ENCODE measurements around the gene BLTP2. TPM values are rescaled to one million over a fixed set of nuclear protein-coding genes. Genes with fewer than 3 reads are reported as not detected.
A peak's percentile ranks its signal among the peaks of the same experiment; 100 is the strongest.
"Not testable (repeated sequence)": the region's sequence is repeated elsewhere in the genome, so short reads cannot be mapped to it uniquely, and the experiment has no call there.

The BLTP2 gene
- polyA plus RNA-seq (ENCODE audit: insufficient read length) = 119 TPM
- long read RNA-seq, donor 1, transcript KIAA0100-213 (3 exons, 574 nt) = major isoform, 5 of 3,338 reads
- long read RNA-seq, donor 1, partial matches to known transcripts = 1,374 of 3,338 reads
- long read RNA-seq, donor 1, other reads (novel, unspliced or antisense) = 1,955 of 3,338 reads
- long read RNA-seq, donor 2, transcript KIAA0100-210 (11 exons, 1,582 nt) = major isoform, 6 of 7 reads
- long read RNA-seq, donor 2, partial matches to known transcripts = 0 of 7 reads
- long read RNA-seq, donor 2, other reads (novel, unspliced or antisense) = 0 of 7 reads
- long read RNA-seq, donor 3, transcript KIAA0100-210 (11 exons, 1,582 nt) = major isoform, 5 of 14 reads
- long read RNA-seq, donor 3, partial matches to known transcripts = 8 of 14 reads
- long read RNA-seq, donor 3, other reads (novel, unspliced or antisense) = 0 of 14 reads
- long read RNA-seq, donor 4 = 0 reads
- long read RNA-seq, donor 5, full-length matches to known transcripts = 5 of 5,336 reads
- long read RNA-seq, donor 5, partial matches to known transcripts = 5,059 of 5,336 reads
- long read RNA-seq, donor 5, other reads (novel, unspliced or antisense) = 272 of 5,336 reads
- long read RNA-seq, donor 6, partial matches to known transcripts = 18 of 21 reads
- long read RNA-seq, donor 6, other reads (novel, unspliced or antisense) = 0 of 21 reads
- long read RNA-seq, donor 7, full-length matches to known transcripts = 12 of 17 reads
- long read RNA-seq, donor 7, partial matches to known transcripts = 5 of 17 reads
- long read RNA-seq, donor 7, other reads (novel, unspliced or antisense) = 0 of 17 reads
- long read RNA-seq, donor 8, full-length matches to known transcripts = 4 of 9 reads
- long read RNA-seq, donor 8, partial matches to known transcripts = 5 of 9 reads
- long read RNA-seq, donor 8, other reads (novel, unspliced or antisense) = 0 of 9 reads

DNA sequence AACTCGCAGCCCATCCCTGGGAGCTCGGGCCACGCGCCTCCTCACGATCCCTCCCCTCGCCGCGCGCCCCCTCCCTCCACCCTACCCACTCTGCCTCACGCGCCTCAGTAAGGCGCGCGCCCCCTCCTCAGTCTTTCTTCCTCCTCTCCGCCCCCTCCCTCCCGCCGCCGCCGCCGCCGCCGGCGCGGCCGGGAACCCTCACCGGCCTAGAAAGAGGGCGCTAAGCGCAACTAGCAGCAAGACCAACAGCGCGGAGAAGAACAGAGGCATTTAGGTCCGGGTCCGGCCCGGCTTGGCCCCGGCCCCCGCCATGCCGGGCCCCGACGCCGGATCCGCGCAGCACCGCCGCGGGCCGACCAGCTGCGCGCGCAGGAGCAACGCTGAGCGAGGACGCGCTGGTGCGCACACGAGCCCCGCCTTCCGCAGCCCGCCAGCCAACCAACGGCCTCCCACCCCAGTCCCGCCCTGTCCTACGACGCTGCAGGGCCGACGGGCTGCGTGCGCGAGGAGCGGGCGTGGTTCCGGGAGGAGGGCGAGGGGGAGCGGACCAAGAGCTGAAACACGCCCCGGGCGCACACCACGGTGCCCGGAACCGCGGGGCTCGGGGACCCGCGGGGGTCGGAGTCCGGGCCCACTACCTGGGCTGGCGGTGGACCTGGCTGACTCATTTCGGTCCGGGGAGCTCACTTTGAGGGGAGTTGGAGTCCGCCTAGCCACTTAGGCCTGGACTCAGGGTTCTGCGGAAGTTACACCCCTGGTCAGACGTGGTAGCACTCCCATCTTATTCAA, at the start of gene BLTP2:
TSS of gene BLTP2 (minus strand) at position 372 of the 789 bp plus-strand sequence. CDS start at position 270, 102 bp downstream.
- DNase-seq = peak; percentile 92

- no peak for DNase-seq
Measured at GRCh38 chr17:28693869-28694268, 48.9 kb upstream of the BLTP2 start.

- no peak for DNase-seq
Measured at GRCh38 chr17:28689011-28689410, 44.1 kb upstream of the BLTP2 start.

- no peak for DNase-seq
Measured at GRCh38 chr17:28688481-28688880, 43.5 kb upstream of the BLTP2 start.

GRCh38 chr17:28686296-28686695, 41.3 kb upstream of the BLTP2 start:
- DNase-seq = no peak

GRCh38 chr17:28685366-28685765, 40.4 kb upstream of the BLTP2 start:
- DNase-seq = no peak

GRCh38 chr17:28684963-28685362, 40.0 kb upstream of the BLTP2 start:
- peak; percentile 31 for DNase-seq

DNA sequence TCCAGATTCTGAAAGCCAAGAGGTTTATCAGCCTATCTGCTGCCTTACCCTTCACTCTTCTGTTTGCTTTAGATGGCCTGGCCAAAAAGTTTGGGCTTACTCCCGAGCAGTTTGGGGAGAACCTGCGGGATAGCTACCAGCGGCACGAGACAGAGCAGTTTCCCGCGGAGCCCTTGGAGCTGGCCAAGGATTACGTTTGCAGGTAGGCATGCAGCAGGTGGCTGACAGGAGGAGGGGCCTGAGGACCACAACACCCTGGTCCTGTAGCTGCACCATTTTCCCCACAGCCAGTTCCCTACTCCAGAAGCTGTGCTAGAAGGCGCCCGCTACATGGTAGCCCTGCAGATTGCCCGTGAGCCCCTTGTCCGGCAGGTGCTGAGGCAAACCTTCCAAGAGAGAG, 37.7 kb upstream of the BLTP2 start:
- DNase-seq = no peak

DNA sequence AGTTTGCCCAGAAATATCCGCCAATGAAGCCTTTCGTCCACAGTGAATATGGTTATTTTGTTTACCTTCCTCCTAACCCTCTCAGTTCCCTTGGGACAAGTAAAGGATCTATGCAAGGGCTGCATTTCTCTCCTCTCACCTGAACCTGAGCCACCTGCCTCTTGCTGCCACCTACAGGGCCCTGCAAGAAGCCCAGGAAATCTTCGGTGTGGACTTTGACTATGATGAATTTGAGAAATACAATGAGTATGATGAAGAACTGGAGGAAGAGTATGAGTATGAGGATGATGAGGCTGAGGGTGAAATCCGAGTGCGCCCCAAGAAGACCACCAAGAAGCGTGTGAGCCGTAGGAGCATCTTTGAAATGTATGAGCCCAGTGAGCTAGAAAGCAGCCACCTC, 31.0 kb upstream of the BLTP2 start:
- DNase-seq = no peak

DNA sequence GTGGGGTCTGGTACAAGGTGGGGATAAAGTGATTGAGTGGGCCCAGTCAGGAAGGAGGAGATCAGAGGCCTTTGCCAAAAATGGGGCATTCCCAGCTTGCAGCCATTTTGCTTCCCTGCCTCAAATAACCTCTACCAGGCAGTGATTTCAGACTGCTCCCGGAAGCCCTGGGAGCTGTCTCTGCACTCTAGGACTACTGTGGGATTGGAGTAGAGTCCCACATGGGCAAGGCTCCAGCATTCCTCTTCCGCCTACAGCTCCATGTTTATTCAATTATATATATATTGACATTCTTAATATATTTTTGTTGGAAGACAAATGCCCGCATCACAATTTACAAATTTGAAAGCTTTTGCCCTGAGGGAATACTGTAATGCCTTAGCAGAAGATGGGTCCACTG, 30.5 kb upstream of the BLTP2 start:
- DNase-seq = no peak

- DNase-seq = no peak
Measured at GRCh38 chr17:28669918-28670317, 25.0 kb upstream of the BLTP2 start.

DNA sequence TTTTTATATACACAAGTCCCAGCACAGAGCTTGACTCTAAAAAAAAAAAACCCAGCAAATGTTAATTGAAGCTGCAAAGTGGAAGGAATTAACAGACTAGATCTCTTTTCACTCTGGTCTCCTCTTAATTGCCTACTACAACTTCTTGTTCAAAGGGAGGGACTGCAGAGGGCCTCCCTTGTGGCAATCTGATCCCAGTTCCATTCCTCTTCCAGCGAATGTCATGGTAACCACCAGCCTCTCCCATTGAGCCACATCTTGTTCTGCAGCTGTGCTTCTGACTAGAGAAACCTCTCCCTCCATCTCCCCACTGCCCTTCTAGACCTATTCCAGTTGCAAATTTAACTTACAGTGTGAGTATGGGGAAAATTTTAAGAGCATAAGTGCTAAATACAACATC, 22.9 kb upstream of the BLTP2 start:
- DNase-seq = no peak

GRCh38 chr17:28665994-28666393, 21.0 kb upstream of the BLTP2 start:
- no peak for DNase-seq

DNA sequence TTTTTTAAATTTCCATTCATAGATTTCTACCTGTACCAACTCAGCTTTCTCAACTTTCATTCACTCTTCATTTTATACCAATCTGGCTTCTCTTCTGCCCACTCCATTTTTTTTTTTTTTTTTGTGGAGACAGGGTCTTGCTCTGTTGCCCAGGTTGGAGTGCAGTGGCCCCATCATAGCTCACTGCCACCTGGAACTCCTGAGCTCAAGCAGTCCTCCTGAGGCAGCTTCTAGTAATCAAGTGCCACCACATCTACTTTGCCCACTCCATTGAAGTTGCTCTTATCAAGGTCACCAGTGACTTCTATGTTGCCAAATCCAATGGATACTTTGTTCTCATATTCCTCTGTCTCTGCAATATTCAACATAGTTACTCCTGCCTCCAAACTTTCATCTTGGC, 18.8 kb upstream of the BLTP2 start:
- no peak for DNase-seq

DNA sequence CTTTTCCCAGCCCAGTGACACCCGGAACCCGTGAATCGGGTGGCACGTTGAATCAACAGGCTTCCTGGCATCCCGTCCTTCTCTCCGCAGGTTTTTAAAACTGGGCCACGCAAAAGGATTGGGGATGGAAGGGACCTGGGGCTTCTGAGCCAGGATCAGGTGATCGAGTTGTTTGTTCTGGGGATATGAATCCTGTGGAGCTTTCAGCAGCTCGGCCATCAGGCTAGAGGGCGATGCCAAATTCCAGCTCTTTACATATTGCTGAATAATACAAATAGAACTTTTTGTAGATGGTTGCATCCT, 17.5 kb upstream of the BLTP2 start:
- DNase-seq = no peak

GRCh38 chr17:28661635-28662526, 16.9 kb upstream of the BLTP2 start, which contains the start of the genes SDF2 and SUPT6H:
SDF2 (minus strand) TSS chr17:28661906; CDS start chr17:28661876, 30 bp downstream.
SUPT6H (plus strand) TSS chr17:28662205; CDS start chr17:28673402, 11,197 bp downstream.
- DNase-seq = peak; percentile 93

DNA sequence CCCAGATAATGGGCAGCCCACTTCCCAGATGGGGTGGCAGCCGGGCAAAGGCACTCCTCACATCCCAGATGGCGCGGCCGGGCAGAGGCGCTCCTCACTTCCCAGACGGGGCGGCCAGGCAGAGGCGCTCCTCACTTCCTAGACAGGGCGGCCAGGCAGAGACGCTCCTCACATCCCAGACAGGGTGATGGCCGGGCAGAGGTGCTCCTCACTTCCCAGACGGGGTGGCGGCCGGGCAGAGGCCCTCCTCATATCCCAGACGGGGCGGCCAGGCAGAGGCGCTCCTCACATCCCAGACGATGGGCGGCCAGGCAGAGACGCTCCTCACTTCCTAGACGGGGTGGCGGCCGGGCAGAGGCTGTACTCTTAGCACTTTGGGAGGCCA, 14.5 kb upstream of the BLTP2 start:
- DNase-seq = not testable (repeated sequence)

DNA sequence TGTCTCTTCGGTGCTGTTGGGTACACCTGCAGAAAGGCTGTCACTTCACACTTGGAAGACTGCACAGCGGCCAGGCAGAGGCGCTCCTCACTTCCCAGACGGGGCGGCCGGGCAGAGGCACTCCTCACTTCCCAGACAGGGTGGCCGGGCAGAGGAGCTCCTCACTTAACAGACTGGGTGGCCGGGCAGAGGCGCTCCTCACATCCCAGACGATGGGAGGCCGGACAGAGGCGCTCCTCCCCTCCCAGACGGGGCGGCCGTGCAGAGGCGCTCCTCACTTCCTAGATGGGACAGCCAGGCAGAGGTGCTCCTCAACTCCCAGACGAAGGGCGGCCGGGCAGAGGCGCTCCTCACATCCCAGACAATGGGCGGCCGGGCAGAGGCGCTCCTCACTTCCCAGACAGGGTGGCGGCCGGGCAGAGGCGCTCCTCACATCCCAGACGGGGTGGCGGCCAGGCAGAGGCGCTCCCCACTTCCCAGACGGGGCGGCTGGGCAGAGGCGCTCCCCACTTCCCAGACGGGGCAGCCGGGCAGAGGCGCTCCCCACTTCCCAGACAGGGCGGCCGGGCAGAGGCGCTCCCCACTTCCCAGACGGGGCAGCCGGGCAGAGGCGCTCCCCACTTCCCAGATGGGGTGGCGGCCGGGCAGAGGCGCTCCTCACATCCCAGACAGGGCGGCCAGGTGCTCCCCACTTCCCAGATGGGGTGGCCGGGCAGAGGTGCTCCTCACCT, 14.0 kb upstream of the BLTP2 start:
- DNase-seq = not testable (repeated sequence)

DNA sequence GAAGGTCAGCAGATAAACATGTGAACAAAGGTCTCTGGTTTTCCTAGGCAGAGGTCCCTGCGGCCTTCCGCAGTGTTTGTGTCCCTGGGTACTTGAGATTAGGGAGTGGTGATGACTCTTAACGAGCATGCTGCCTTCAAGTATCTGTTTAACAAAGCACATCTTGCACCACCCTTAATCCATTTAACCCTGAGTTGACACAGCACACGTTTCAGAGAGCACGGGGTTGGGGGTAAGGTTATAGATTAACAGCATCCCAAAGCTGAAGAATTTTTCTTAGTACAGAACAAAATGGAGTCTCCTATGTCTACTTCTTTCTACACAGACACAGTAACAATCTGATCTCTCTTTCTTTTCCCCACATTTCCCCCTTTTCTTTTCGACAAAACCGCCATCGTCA, 13.4 kb upstream of the BLTP2 start:
- DNase-seq = not testable (repeated sequence)

DNA sequence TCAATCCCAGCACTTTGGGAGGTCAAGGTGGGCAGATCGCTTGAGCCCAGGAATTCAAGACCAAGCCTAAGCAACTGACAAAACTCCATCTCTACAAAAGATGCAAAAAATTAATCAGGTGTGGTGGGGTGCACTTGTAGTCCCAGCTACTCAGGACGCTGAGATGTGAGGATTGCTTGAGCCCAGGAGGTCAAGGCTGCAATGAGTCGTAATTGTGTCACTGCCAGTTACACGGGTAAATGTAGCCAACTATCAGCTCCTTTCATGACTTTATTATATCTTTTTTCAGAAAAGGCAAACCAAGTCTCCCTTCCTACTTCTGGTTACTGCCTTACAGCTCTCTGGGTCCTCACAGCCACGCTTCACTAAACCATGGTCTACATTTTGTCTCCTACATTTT, 12.8 kb upstream of the BLTP2 start:
- DNase-seq = no peak

Data from left kidney (tissue), 8 donors.